HG03139 (cell line): ENCODE data around the gene UBAC2.
"Not testable (repeated sequence)": the region's sequence is repeated elsewhere in the genome, so short reads cannot be mapped to it uniquely, and the experiment has no call there.

Experiments
- ATAC-seq: cut with Tn5 transposase; IDR thresholded peaks from one replicate; pipeline ENCODE4 v1.9.1; 2021; ENCODE audit not compliant: unreplicated experiment

Gene UBAC2

GRCh38 chr13:99211421-99212035 lies 10.9 kb downstream of the UBAC2 start:
- no peak for ATAC-seq

GRCh38 chr13:99214232-99214631 lies 13.6 kb downstream of the UBAC2 start:
- peak; percentile 68 for ATAC-seq

- no peak for ATAC-seq
Measured at GRCh38 chr13:99214731-99215130, 14.1 kb downstream of the UBAC2 start.

- ATAC-seq, result no peak
Measured at GRCh38 chr13:99215184-99215830, 14.7 kb downstream of the UBAC2 start.

GRCh38 chr13:99217461-99218110 lies 16.9 kb downstream of the UBAC2 start:
- ATAC-seq, result no peak

GRCh38 chr13:99218126-99218525 lies 17.5 kb downstream of the UBAC2 start:
- no peak for ATAC-seq

- ATAC-seq, result no peak
Measured at GRCh38 chr13:99218545-99218944, 17.9 kb downstream of the UBAC2 start.

- ATAC-seq, result no peak
Measured at GRCh38 chr13:99218969-99219368, 18.3 kb downstream of the UBAC2 start.

- no peak for ATAC-seq
Measured at GRCh38 chr13:99220199-99220935, 19.7 kb downstream of the UBAC2 start.

- ATAC-seq, result no peak
Measured at GRCh38 chr13:99221567-99222239, 21.0 kb downstream of the UBAC2 start.

GRCh38 chr13:99223587-99223986 lies 22.9 kb downstream of the UBAC2 start:
- no peak for ATAC-seq

GRCh38 chr13:99224021-99224420 lies 23.4 kb downstream of the UBAC2 start:
- no peak for ATAC-seq

- ATAC-seq, result no peak
Measured at GRCh38 chr13:99225078-99225477, 24.4 kb downstream of the UBAC2 start.

- ATAC-seq, result no peak
Measured at GRCh38 chr13:99226513-99226912, 25.9 kb downstream of the UBAC2 start.

- ATAC-seq, result no peak
Measured at GRCh38 chr13:99227331-99227900, 26.8 kb downstream of the UBAC2 start.

- no peak for ATAC-seq
Measured at GRCh38 chr13:99227909-99228688, 27.4 kb downstream of the UBAC2 start.

- peak; percentile 87 for ATAC-seq
Measured at GRCh38 chr13:99228737-99229691, 28.4 kb downstream of the UBAC2 start.

- ATAC-seq, result not testable (repeated sequence)
Measured at GRCh38 chr13:99230588-99230987, 29.9 kb downstream of the UBAC2 start.

GRCh38 chr13:99230991-99231390 lies 30.3 kb downstream of the UBAC2 start:
- ATAC-seq, result no peak
